ENCODE data around the gene MOBP.
"Not testable (repeated sequence)": the region's sequence is repeated elsewhere in the genome, so short reads cannot be mapped to it uniquely, and the experiment has no call there.

Gene MOBP, protein sequence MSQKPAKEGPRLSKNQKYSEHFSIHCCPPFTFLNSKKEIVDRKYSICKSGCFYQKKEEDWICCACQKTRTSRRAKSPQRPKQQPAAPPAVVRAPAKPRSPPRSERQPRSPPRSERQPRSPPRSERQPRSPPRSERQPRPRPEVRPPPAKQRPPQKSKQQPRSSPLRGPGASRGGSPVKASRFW
- total RNA-seq: 0 to 0.39 (median 0) reads per million in 3 experiments

- no peak for DNase-seq
Measured at GRCh38 chr3:39467394-39468107, at the start of gene MOBP. TSS of gene MOBP (plus strand) at chr3:39467680. CDS start at chr3:39502070, 34,390 bp downstream.

DNA sequence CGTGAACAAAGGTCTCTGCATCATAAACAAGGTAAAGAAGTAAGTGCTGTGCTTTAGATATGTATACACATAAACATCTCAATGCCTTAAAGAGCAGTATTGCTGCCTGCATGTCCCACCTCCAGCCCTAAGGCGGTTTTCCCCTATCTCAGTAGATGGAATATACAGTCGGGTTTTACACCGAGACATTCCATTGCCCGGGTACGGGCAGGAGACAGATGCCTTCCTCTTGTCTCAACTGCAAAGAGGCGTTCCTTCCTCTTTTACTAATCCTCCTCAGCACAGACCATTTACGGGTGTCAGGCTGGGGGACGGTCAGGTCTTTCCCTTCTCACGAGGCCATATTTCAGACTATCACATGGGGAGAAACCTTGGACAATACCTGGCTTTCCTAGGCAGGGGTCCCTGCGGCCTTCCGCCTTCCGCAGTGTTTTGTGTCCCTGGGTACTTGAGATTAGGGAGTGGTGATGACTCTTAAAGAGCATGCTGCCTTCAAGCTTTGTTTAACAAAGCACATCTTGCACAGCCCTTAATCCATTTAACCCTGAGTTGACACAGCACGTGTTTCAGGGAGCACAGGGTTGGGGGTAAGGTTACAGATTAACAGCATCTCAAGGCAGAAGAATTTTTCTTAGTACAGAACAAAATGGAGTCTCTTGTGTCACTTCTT lies 48.8 kb upstream of the MOBP start:
- DNase-seq: not testable (repeated sequence)

GRCh38 chr3:39419742-39420315 lies 47.7 kb upstream of the MOBP start:
- no peak for DNase-seq

DNA sequence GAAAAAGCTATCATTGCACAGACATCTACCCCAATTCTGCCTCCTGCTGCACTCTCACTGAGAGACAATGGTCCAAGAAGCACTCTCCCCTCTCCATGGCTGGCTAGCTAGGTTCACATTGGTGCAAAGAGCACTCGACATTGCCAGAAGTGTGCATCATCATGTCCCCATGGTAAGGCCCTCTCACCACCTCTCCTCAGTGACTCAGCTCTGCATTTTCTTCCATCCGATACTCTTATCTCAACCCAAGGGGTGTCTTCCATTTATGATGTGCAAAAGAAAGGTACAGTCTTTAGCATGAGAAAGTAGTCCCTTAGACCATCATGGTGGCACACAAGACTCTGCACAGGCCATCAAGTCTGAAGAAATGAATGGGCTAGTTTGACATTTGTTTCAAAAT lies 46.9 kb upstream of the MOBP start:
- DNase-seq: no peak

- DNase-seq: no peak
Measured at GRCh38 chr3:39423436-39423970, 44.0 kb upstream of the MOBP start.

GRCh38 chr3:39426312-39426711 lies 41.2 kb upstream of the MOBP start:
- DNase-seq: no peak

DNA sequence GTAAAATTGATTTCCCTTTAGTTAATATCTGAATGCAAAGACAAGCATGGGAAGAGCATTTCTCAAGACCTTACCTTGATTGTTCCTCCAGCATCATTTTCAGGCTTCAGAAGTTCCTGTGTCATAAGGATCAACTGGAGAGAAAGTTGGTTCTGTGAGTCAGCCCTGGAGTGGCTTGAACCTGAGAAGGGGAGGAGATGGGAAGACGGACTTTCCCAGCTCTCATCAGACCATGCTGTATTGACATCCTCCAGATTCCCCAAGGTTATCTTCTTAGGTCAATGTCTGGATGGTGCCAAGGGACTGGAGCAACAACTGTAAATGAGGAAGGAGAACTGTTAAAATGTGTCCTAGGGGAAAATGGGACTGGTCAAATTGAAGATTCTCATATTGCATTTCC lies 40.0 kb upstream of the MOBP start:
- DNase-seq: no peak

- DNase-seq: no peak
Measured at GRCh38 chr3:39428745-39429201, 38.7 kb upstream of the MOBP start.

- DNase-seq: no peak
Measured at GRCh38 chr3:39429466-39429865, 38.0 kb upstream of the MOBP start.

- no peak for DNase-seq
Measured at GRCh38 chr3:39432342-39432741, 35.1 kb upstream of the MOBP start.

- no peak for DNase-seq
Measured at GRCh38 chr3:39433642-39434041, 33.8 kb upstream of the MOBP start.

DNA sequence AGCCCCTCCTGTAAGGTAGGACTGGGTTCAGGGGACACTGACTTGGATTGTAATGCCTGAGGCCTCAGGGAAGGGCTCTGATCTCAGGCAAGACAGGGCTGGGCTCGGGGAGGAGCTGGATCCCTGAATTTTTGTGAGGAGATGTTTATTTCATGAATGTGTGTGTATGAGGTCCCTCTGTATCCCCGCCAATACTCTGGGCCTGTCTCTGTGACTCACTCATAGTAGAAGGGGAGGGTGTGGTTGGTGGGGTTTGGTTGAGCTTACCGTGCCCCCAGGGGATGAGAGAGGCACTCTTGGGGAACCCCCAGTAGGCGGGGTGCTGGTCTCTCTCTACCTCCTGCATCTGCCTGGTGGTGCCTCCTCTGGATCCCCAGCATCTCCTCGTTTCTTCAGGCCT lies 32.9 kb upstream of the MOBP start:
- DNase-seq: no peak

- no peak for DNase-seq
Measured at GRCh38 chr3:39435006-39435748, 32.3 kb upstream of the MOBP start.

DNA sequence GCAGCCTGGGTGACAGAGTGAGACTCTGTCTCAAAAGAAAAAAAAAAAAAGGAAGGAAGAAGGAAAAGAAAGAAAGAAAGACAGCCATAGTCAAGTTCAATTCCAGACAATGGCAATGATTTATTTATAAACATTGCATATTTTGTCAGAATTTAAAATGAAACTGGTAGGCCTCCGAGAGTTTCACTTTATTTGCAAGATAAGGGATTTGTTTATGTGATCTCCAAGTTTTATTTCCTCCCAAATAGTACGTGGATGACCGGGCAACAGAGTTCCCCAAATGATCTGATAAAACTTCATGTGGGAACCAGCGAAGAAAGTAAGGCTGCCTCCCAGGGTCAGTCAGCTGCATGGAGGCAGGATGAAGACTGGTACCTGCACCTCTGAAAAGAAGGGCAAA lies 28.6 kb upstream of the MOBP start:
- DNase-seq: no peak

DNA sequence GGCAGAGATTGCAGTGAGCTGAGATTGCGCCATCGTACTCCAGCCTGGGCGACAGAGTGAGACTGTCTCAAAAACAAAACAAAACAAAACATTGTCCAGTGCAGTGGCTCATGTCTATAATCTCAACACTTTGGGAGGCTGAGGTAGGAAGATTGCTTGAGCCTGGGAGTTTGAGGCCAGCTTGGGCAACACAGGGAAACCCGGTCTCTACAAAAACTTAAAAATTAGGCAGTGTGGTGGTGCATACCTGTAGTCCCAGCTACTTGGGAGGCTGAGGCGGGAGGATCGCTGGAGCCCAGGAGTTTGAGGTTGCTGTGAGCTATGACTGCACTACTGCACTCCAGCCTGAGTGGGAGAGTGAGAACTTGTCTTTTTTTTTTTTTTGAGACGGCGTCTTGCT lies 27.2 kb upstream of the MOBP start:
- no peak for DNase-seq

GRCh38 chr3:39443530-39443929 lies 23.9 kb upstream of the MOBP start:
- no peak for DNase-seq

DNA sequence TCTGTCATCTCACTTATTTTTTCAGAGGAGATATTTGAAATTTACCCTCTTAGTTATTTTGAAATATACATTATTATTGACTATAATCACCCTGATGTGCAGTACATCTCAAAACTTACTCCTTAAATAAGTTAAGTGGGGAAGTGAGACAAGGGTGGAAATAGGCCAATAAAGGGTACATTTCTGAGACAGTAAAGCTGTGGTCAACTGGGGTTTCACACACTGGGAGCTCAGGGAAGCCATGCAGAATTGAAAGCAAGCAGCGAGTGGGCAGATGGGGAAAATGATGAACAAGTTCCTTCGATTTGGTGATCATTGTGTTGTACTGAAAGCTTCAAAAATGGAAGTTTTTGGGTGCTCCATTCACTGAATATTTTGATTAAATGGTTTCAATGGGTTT lies 21.6 kb upstream of the MOBP start:
- DNase-seq: no peak

GRCh38 chr3:39446444-39446843 lies 21.0 kb upstream of the MOBP start:
- DNase-seq: no peak

DNA sequence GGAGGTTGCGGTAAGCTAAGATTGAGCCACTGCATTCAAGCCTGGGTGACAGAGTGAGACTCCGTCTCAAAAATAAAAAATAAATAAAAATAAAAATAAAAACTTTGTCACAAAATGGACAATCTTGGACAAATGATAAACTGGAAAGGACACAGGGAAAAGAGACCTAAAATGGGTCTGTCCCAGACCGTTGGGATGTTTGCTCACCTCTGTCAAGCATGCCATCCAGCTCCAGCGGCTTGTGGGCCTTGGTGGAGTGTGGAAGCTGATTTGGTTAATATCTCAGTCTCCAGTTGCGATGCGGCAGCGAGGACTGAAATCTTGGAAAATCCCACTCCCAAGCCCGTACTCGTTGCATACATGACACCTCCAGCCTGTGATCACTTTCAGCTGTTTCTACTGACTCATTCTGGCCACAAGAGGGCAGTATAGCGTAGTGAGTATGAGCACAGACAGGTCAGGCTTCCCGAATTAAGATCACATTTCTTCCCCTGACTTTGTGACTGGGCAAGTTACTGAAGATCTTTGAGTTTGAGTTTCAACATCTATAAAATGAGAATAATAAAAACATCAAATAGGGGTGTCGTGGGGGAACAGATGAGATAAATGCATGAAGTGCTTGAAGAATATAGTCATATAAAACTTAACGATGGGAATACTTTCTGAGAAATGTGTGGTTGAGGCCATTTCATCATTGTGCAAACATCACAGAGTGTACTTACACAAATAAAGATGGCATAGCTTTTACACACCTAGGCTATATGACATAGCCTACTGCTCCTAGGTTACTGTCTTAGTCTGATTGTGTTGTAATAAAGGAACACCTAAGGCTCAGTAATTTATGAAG lies 19.6 kb upstream of the MOBP start:
- peak; percentile 47 for DNase-seq

DNA sequence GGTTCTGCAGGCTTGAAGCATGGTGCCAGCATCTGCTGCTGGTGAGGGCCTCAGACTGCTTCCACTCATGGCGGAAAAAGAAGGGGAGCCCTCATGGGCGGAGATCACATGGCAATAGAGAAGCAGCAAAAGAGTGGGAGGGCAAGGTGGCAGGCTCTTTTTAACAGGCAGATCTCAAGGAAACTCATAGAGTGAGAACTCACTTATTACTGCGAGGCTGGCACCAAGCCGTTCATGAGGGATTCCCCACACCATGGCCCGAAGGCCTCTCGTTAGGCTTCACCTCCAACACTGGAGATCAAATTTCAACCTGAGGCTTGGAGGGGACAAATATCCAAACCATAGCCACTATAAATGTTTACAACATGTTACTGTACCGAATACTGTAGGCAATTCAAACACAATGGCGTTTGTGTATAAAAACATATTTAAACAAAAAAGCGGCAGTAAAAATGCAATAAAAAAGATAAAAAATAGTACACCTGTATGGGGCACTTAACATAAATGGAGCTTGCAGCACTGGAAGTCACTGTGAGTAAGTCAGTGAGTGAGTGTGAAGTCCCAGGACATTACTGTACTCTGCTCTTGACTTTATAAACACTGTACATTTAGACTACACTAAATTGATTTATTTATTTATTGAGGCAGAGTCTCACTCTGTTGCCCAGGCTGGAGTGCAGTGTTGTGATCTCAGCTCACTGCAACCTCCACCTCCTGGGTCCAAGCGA lies 18.8 kb upstream of the MOBP start:
- no peak for DNase-seq

DNA sequence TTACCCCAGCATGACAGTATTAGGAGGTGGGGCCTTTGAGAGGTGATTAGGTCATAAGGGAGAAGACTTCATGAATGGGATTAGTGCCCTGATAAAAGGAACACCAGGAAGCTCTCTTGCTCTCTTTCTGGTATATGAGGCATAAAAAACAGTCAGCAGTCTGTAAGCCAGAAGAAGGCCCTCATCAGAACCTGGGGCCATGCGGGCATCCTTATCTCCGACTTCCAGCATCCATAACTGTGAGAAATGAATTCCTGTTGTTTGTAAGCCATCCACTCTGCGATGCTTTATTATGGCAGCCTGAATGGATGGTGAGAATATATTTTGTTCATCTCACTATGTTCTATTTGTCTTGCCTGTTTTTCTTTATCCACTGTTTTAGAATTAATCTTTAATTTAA lies 17.7 kb upstream of the MOBP start:
- no peak for DNase-seq

Measured in central memory CD4-positive, alpha-beta T cell (primary cell).